Heart right ventricle (tissue), 16 donors: ENCODE measurements around the gene KCTD11. TPM values are rescaled to one million over a fixed set of nuclear protein-coding genes. Genes with fewer than 3 reads are reported as not detected.

Source experiments
- ATAC-seq, 8 donors: fragments of 200-7000 bp; cut with Tn5 transposase; one replicate each; pipeline ENCODE4 v1.9.1; 2020; ENCODE audit warnings: mild to moderate bottlenecking in 8 of 8, moderate library complexity in 8 of 8, moderate number of reproducible peaks in 1 of 8
- DNase-seq, 2 donors: peaks; one replicate each; pipeline ENCODE4 v3.0.0-alpha.2; 2020
- H3K27ac ChIP-seq, 10 donors: fragments of 200-600 bp; sonication (generic) in 2 of 10; one replicate each; pipeline versions ENCODE4 v1.5.0 to v1.8.0; 2020 to 2022; ENCODE audit warnings: mild to moderate bottlenecking in 3 of 10
- H3K27me3 ChIP-seq, 7 donors: fragments of 200-600 bp; one replicate each; pipeline ENCODE4 v1.8.0; 2021 to 2022; ENCODE audit warnings: mild to moderate bottlenecking in 2 of 7
- H3K36me3 ChIP-seq, 9 donors: fragments of 200-600 bp; sonication (generic) in 1 of 9; one replicate each; pipeline versions ENCODE4 v1.5.0 to v1.8.0; 2020 to 2022; ENCODE audit warnings: mild to moderate bottlenecking in 2 of 9
- H3K4me1 ChIP-seq, 9 donors: fragments of 200-600 bp; sonication (generic) in 1 of 9; one replicate each; pipeline versions ENCODE4 v1.5.0 to v1.8.0; 2020 to 2022; ENCODE audit warnings: mild to moderate bottlenecking in 4 of 9
- H3K4me3 ChIP-seq, 10 donors: fragments of 200-600 bp; sonication (generic) in 2 of 10; one replicate each; pipeline versions ENCODE4 v1.5.0 to v1.8.0; 2020 to 2022; ENCODE audit warnings: mild to moderate bottlenecking in 7 of 10, moderate library complexity in 2 of 10
- H3K9me3 ChIP-seq, 11 donors: fragments of 200-600 bp in 10 of 11; sonication (generic) in 2 of 11; one replicate each; pipeline versions ENCODE4 v1.5.0 to v1.8.0; 2013 to 2022; ENCODE audit warnings: mild to moderate bottlenecking in 2 of 11, control low read depth in 1 of 11, moderate library complexity in 1 of 11
- CTCF ChIP-seq, 9 donors: fragments of 200-600 bp; sonication (generic) in 2 of 9; IDR thresholded peaks; one replicate each; pipeline versions ENCODE4 v1.5.0 to v1.8.0; 2021 to 2022; ENCODE audit warnings: antibody characterized with exemption in 9 of 9, mild to moderate bottlenecking in 5 of 9, moderate library complexity in 1 of 9
- WGBS, 2 donors: extraction: QIAGEN DNeasy Blood & Tissue Kit; methylation state at CpG; one replicate each; pipeline ENCODE4 v1.1.7; 2013; ENCODE audit warnings: inconsistent platforms in 1 of 2; 5-methylcytosine and 5-hydroxymethylcytosine counted together
- intact Hi-C, 10 donors: fragments of 100-400 bp; cut with DNase I; formaldehyde crosslinking; loops; one replicate each; pipeline versions ENCODE4 v1.11.1 to v1.14.2; 2022
- polyA plus RNA-seq, 2 donors: library from polyadenylated mRNA; stranded (reverse); fragments of 200-250 nt; gene quantifications; one replicate each; pipeline ENCODE4 v1.2.3, GENCODE V29; 2013
- total RNA-seq, 10 donors: library from RNA; stranded (reverse); fragmentation: NEBNext Ultra II Directional in 3 of 10; extraction: Animal tissue kit (Norgen Biotek cat#: 25700) in 3 of 10; gene quantifications; one replicate each; pipeline versions ENCODE4 v1.2.1 to v1.2.4, GENCODE V29; 2021 to 2023
- donor health status: Arrhythmogenic right ventricular cardiomyopathy.
- donor health status: ischemic (EF 13 %, LVEDD 7.1; RV severe dilation, severe dysfunction).
- donor health status: healthy with polysubstance abuse.
- donor health status: DM: no; HTN: yes; CAD: no.
- donor health status: DM: no; HTN: no; CAD: no.
- donor health status: ischemic (EF 25% LVEDD 6.9; RV normal size, moderate dysfunction).
- donor health status: ischemic (EF 25% LVEDD 5.7; RV mildly dilated, moderate dysfunction).
- donor health status: healthy.
- donor health status: DM: yes; HTN: yes; CAD: no.
- donor health status: Ischemic cardiomyopathy.
- donor health status: ischemic (EF 35%, LVEDD 5.7; RV mildly dilated, moderate dysfunction).
- donor health status: nonischemic (EF 11% LVEDD 7.7; RV severe dilation, severe dysfunction).
- donor health status: DM: yes; HTN: yes; CAD: no.
- donor health status: PGD.
- donor health status: ischemic (EF 29% LVEDD 5.4; RV normal size, mild dysfunction).
- donor health status: nonischemic (EF 23%, LVEDD 6.1; RV moderate dilation, normal function).

The KCTD11 gene
- total and polyA plus RNA-seq, 12 donors: 4.3 to 8.5 (median 5.3) TPM

GRCh38 chr17:7392696-7393612, 41.0 kb downstream of the KCTD11 start:
- TF ChIP-seq CTCF (IDR thresholded peaks at IDR 0.05): no peak
- H3K4me1 ChIP-seq: peaks cover 0 to 34% (median 22%) of the 10 kb centered on the region in 9 donors
- no peaks in the 10 kb centered on the region for H3K9me3 ChIP-seq
- H3K27me3 ChIP-seq: no peaks in the 10 kb centered on the region
- peak overlapping the region in 8 of 10 donors; percentile 89 to 98 (median 95) for H3K27ac ChIP-seq
- WGBS, 2 donors: 76 to 84% methylated on average over 37 to 42 of the region's 42 CpGs
- ATAC-seq (no peak), DNase-seq (no peak)
- H3K4me3 ChIP-seq: peak overlapping the region in 9 of 10 donors; percentile 77 to 98 (median 91)
- peaks cover 0 to 49% (median 10%) of the 10 kb centered on the region in 9 donors for H3K36me3 ChIP-seq
- intact Hi-C loops: loop anchor here in 4 of 10 donors (5.0 kb wide), 2 partner anchors 36 to 41 kb away; partner anchors contain the start of genes KCTD11 (in 2 of the 4) and TMEM95 (in 2 of the 4)

GRCh38 chr17:7393613-7394451, 41.9 kb downstream of the KCTD11 start:
- DNase-seq (no peak), ATAC-seq (peak; percentile 6 to 50 (median 30))
- H3K36me3 ChIP-seq: peaks cover 0 to 40% (median 10%) of the 10 kb centered on the region in 9 donors
- peaks cover 0 to 34% (median 22%) of the 10 kb centered on the region in 9 donors for H3K4me1 ChIP-seq
- WGBS, 2 donors: 8% methylated on average over 43 to 48 of the region's 48 CpGs
- intact Hi-C loops: loop anchor here in 6 of 10 donors (1.0 to 5.0 kb wide), 5 partner anchors 10 to 43 kb away; partner anchors contain the start of genes KCTD11 (in 2 of the 6), TMEM95 (in 2 of the 6) and TMEM256 (in 1 of the 6)
- peak overlapping the region; percentile 59 to 98 (median 90) for H3K4me3 ChIP-seq
- H3K9me3 ChIP-seq: no peaks in the 10 kb centered on the region
- TF ChIP-seq CTCF (IDR thresholded peaks at IDR 0.05): peak in 1 of 9 donors; percentile 14
- peak overlapping the region; percentile 88 to 98 (median 95) for H3K27ac ChIP-seq
- H3K27me3 ChIP-seq: no peaks in the 10 kb centered on the region

- H3K4me1 ChIP-seq: peaks cover 0 to 34% (median 22%) of the 10 kb centered on the region in 9 donors
- H3K4me3 ChIP-seq: peak within 1 kb of the TSS; percentile 59 to 98 (median 90)
- H3K27me3 ChIP-seq: no peaks in the 10 kb centered on the region
- H3K36me3 ChIP-seq: peaks cover 0 to 32% (median 4%) of the 10 kb centered on the region in 9 donors
- H3K9me3 ChIP-seq: no peaks in the 10 kb centered on the region
- DNase-seq (peak; percentile 89 to 91), ATAC-seq (peak; percentile 92 to 96 (median 95))
- intact Hi-C loops: loop anchor here in 6 of 10 donors (1.0 to 5.0 kb wide), 5 partner anchors 10 to 44 kb away; partner anchors contain the start of genes KCTD11 (in 2 of the 6), TMEM95 (in 2 of the 6) and TMEM256 (in 1 of the 6)
- 1% methylated on average over 65 to 71 of the region's 71 CpGs for WGBS, 2 donors
- H3K27ac ChIP-seq: peak within 1 kb of the TSS; percentile 88 to 98 (median 95)
- peak in 7 of 9 donors; percentile 18 to 39 (median 29) for TF ChIP-seq CTCF (IDR thresholded peaks at IDR 0.05)
Measured at GRCh38 chr17:7394452-7395191, 42.7 kb downstream of the KCTD11 start, which contains the start of gene PLSCR3. TSS of gene PLSCR3 (minus strand) at chr17:7394525. CDS start at chr17:7394110, 415 bp downstream.
